Uterus (tissue), 2 donors: ENCODE data around the gene MAT2B.

ENCODE experiments used
- CTCF ChIP-seq, 4 experiments: fragments of 200-600 bp in 2 of 4; fragments of 450-650 bp in 2 of 4; sonication (generic) in 2 of 4; IDR thresholded peaks; one replicate each; pipeline ENCODE4 v1.5.1; 2016 to 2019; ENCODE audit warnings: antibody characterized with exemption in 4 of 4, mild to moderate bottlenecking in 2 of 4, moderate library complexity in 1 of 4
- POLR2A ChIP-seq, 2 donors: fragments of 450-650 bp; IDR thresholded peaks; one replicate each; pipeline ENCODE4 v1.6.1; 2016; ENCODE audit warnings: antibody characterized with exemption in 2 of 2, mild to moderate bottlenecking in 1 of 2, moderate library complexity in 1 of 2

- TF ChIP-seq CTCF (IDR thresholded peaks at IDR 0.05), result no peak
- no peak for TF ChIP-seq POLR2A (IDR thresholded peaks at IDR 0.05)
Observed at GRCh38 chr5:163498886-163499285, 6.5 kb upstream of the MAT2B start.
